ENCODE data around the gene GAGE12J. TPM values are rescaled to one million over a fixed set of nuclear protein-coding genes. Genes with fewer than 3 reads are reported as not detected.

GAGE12J gene
- not detected in 2 replicates for total RNA-seq

DNA sequence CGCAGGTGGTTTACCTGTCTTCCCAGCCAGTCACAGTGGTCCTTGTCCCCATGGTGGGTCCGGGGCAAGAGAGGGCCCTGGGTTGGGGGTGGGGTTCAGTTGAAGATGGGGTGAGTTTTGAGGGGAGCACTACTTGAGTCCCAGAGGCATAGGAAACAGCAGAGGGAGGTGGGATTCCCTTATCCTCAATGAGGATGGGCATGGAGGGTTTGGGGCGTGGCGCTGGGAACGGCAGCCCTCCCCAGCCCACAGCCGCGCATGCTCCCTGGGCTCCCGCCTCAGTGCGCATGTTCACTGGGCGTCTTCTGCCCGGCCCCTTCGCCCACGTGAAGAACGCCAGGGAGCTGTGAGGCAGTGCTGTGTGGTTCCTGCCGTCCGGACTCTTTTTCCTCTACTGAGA is at the start of gene GAGE12J:
GAGE12J (plus strand) TSS at position 301 of the 400 bp plus-strand sequence. CDS start 1,157 bp downstream, outside the sequence.

GRCh38 chrX:49303346-49303745 is 18.5 kb upstream of the GAGE12J start, which contains the start of gene GAGE10:
Gene GAGE10, plus strand, starts transcription at chrX:49303646. Its CDS starts 1,214 bp downstream, at chrX:49304860.

DNA sequence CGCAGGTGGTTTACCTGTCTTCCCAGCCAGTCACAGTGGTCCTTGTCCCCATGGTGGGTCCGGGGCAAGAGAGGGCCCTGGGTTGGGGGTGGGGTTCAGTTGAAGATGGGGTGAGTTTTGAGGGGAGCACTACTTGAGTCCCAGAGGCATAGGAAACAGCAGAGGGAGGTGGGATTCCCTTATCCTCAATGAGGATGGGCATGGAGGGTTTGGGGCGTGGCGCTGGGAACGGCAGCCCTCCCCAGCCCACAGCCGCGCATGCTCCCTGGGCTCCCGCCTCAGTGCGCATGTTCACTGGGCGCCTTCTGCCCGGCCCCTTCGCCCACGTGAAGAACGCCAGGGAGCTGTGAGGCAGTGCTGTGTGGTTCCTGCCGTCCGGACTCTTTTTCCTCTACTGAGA is 9.4 kb downstream of the GAGE12J start, which contains the start of gene GAGE13:
GAGE13 (plus strand) TSS at position 301 of the 400 bp plus-strand sequence. CDS start 1,156 bp downstream, outside the sequence.

Other genes starting within 250 kb of the GAGE12J start
- gene PRAF2, start 248.0 kb upstream of the GAGE12J start, total RNA-seq, result 28.1 and 28.6 TPM in 2 replicates
- gene WDR45, start 242.2 kb upstream of the GAGE12J start, total RNA-seq, result 42.9 and 44.4 TPM in 2 replicates
- gene GPKOW, start 198.3 kb upstream of the GAGE12J start, total RNA-seq, result 18.2 and 18.9 TPM in 2 replicates
- gene MAGIX, start 159.3 kb upstream of the GAGE12J start, total RNA-seq, result 2.2 and 4.2 TPM in 2 replicates
- gene PLP2, start 150.1 kb upstream of the GAGE12J start, total RNA-seq, result 21.6 and 22.8 TPM in 2 replicates
- gene PRICKLE3, start 135.7 kb upstream of the GAGE12J start, total RNA-seq, result 8.6 and 15.0 TPM in 2 replicates
- 0.52 and 0.59 TPM in 2 replicates for gene SYP, start 121.8 kb upstream of the GAGE12J start, total RNA-seq
- not detected in 2 replicates for gene CACNA1F, start 88.7 kb upstream of the GAGE12J start, total RNA-seq
- gene CCDC22, start 86.6 kb upstream of the GAGE12J start, total RNA-seq, result 13.0 and 13.8 TPM in 2 replicates
- 0.07 and 0.13 TPM in 2 replicates for gene FOXP3, start 57.3 kb upstream of the GAGE12J start, total RNA-seq
- 6.8 and 8.5 TPM in 2 replicates for gene PPP1R3F, start 52.2 kb upstream of the GAGE12J start, total RNA-seq
- gene GAGE10, start 18.4 kb upstream of the GAGE12J start, total RNA-seq, result not detected in 2 replicates
- not detected in 2 replicates for gene GAGE13, start 9.5 kb downstream of the GAGE12J start, total RNA-seq
- not detected in 2 replicates for gene GAGE12C, start 210.1 kb downstream of the GAGE12J start, total RNA-seq
- not detected in 2 replicates for gene GAGE12D, start 219.7 kb downstream of the GAGE12J start, total RNA-seq
- gene GAGE12E, start 229.3 kb downstream of the GAGE12J start, total RNA-seq, result not detected in 2 replicates
- gene GAGE12F, start 238.8 kb downstream of the GAGE12J start, total RNA-seq, result not detected in 2 replicates
- not detected in 2 replicates for gene GAGE12G, start 248.4 kb downstream of the GAGE12J start, total RNA-seq